ENCODE results near the gene CFH.
"Not testable (repeated sequence)": the region's sequence is repeated elsewhere in the genome, so short reads cannot be mapped to it uniquely, and the experiment has no call there.

Gene CFH

GRCh38 chr1:196669051-196669450 is 17.2 kb downstream of the CFH start:
- no peak for DNase-seq

GRCh38 chr1:196669693-196670092 is 17.9 kb downstream of the CFH start:
- no peak for DNase-seq

- no peak for DNase-seq
Observed at GRCh38 chr1:196674908-196675307, 23.1 kb downstream of the CFH start.

DNA sequence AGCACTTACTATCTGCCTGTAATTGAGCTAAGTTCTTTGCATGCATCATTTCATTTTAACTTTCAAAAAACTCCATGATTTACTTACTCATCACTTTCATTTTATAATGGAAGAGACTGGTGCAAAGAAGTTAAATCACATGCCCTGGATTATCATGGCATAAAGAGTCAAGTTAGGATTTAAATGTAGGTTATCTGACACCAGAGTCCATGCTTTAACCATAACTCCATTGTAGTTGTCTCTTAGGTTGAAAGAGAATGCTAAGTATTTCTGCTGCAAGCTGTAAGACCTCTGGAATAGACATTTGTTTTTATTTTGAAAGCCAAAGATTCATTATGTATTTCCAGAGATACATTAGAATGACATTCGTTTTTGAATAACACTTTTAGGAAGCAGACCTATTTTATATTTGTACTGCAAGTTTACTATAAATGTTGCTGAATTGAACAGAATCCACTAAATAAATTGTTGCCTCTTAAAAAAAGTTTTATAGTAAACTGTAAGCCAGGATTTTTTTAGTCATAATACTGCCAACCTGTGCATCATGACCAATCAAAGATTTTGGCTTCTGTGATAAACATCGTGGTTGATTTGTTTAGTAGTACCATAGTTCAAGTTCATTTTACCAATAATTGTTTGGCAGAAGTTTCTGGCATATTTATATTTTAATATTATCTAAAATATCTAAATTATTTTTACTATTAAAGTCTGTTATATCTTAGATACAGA is 26.1 kb downstream of the CFH start:
- DNase-seq, result no peak

DNA sequence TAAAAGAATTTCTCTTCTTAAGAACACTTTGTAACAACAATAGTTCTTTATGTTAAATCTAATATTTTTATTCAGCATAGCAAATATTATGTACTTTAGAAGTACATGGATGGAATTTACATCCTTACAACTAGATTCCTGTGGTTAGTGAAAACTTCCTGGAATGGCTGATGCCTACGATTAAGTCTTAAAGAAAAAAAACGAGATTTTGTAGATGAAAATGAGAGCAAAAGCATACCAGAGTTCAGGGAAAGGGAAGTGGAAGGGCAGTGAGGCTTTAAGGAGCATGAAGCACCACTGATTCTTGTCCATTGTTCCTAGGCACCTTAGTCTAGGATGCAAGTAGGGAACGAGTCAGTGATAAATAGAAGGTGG is 26.7 kb downstream of the CFH start:
- no peak for DNase-seq

GRCh38 chr1:196680107-196680506 is 28.3 kb downstream of the CFH start:
- no peak for DNase-seq

DNA sequence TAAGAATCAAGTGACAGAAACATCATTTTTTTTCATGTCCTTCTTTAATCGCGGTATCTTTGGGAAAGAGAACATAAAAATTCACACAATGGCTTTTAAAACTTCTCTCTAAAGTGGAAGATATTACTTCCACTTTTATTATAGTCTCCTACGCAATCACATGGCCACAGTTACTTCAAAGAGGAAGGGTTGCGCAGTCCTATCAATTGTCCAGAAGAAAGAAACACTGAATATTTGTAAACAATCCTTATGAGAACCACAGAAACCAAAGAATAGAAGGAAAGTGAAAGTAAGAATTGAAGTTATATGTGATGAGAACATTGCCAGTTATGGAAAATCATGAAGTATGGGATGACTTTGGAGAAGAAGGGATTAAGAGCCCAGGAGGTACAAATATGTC is 32.6 kb downstream of the CFH start:
- DNase-seq, result no peak

GRCh38 chr1:196685506-196685905 is 33.7 kb downstream of the CFH start:
- no peak for DNase-seq

GRCh38 chr1:196689001-196689400 is 37.2 kb downstream of the CFH start:
- DNase-seq, result no peak

DNA sequence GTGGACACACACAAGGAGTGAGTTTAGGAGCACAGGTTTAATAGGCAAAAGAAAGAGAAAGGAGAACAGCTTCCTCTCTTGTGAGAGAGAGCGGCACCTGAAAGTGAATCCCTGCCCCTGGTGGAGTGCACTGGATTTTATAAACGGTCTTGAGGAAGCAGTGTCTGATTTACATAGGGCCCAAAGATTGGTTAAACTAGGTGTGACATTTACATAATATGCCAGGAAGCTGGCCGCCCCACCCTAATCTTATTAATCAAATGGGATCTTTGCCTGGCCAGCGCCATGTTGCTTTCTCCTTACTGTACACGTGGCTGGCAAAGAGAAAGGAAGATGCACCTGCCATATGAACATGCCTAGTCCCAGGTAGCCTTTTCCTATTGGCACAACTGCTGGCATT is 38.7 kb downstream of the CFH start:
- peak; percentile 27 for DNase-seq

DNA sequence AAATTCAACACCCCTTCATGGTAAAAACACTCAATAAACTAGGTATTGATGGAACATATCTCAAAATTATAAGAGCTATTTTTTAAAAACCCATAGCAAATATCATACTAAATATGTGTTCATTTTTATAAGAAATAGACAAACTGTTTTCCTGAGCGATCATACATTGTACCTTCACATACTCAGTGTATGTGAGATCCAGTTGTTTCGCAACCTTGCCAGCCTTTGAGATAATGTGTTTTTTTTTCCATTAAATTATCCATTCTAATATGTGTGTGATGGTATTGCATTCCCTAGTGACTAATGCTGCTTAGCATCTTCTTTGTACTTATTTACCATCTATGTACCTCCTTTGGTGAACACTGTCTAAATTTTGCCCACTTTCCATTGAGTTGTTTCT is 47.1 kb downstream of the CFH start:
- no peak for DNase-seq

- DNase-seq, result no peak
Observed at GRCh38 chr1:196701144-196701543, 49.3 kb downstream of the CFH start.

DNA sequence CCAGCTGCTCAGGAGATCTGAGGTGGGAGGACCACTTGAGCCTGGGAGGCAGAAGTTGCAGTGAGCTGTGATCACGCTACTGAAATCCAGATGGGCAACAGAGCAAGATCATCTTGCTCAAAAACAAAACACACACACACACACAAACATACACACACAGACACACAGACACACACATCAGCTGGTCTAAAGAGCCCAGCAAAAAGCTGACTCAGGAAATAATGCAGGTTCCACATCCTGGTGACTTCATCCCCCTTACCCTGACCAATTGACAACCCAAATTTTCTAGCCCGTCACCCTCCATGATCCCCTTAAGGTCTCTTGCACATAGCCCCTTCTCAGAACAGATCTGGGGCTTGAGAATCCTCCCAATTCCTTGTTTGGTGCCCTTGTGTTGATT is 58.0 kb downstream of the CFH start:
- DNase-seq, result not testable (repeated sequence)

DNA sequence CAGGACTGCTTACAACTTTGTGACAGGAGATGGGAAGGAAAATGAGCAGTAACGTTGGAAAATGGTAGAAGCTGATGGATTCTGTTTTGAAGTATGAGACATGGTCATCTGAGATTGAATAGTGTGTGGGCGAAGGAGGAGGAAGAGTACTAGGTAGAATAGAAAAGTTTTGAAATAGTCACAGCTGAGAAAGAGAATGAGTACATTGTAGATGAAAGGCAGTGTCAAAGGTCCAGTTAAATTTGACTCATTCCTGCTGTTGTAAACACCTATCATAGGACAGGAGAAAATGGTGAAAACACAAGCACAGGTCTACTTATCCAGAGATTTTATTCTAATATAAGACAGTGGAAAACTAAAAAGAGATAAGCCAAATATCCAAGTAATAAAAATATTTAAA is 66.0 kb downstream of the CFH start:
- DNase-seq, result no peak

GRCh38 chr1:196723325-196724185 is 71.7 kb downstream of the CFH start:
- peak; percentile 8 for DNase-seq

GRCh38 chr1:196732526-196732925 is 80.7 kb downstream of the CFH start:
- no peak for DNase-seq

DNA sequence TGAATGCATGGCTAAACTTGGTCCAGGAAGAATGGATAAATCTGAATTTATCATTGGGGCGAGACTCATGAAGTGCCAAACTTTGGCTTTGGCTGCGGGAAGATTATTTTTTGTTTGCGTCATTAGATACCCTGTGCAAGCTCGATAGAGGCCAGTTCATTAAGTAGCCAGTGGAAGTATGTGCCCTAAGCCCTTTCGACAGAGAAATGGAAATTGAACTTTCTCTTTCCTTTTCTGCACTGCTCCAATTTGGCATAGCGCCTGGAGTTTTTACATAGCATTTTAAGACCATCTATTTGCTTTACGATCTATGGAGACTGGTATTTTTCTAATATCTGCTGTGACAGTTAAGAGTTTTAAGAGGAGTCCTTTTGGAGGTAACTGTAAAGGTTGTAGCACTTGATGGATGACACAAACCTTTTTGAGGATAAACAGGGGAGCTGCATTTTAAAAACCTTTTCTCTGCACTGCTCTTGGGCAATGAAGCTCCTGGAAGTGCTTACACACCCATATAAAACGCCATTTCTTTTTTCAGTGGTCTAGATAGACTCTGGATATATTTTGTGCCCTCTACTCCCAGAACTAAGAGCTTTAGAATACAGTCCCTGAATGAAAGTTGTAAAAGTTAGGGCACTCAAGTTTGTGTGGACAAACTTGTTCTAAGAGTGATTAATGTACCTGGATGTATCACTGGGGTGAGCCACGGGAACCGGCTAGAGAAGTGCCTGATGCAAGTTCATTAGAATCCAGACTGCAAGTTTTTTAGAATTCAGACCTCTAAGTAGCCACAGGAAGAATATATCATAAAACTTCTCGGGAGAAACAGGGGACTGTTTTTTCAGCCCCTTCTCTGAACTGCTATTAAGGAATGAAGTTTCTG is 81.5 kb downstream of the CFH start:
- DNase-seq, result no peak

DNA sequence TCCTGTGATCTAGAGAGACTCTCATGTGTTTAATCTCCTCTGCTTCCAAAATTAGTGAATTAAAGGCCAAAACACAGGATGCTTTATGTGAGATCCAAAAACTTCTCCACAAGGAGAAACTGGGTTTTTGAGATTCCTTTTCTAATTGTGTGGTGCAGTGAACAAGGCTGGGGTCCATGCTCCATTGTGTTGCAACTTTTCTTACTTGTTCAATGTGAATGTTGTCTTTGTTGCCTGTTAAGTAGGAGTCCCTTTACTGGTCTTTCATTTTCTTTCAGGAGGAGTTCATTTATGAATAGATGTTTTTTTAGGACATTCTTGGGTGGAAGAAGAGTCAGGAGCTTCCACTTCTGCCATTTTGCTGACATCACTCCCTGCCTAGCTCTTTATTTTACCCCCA is 82.2 kb downstream of the CFH start:
- no peak for DNase-seq

- DNase-seq, result no peak
Observed at GRCh38 chr1:196734460-196734859, 82.6 kb downstream of the CFH start.

- no peak for DNase-seq
Observed at GRCh38 chr1:196738730-196739129, 86.9 kb downstream of the CFH start.

- not testable (repeated sequence) for DNase-seq
Observed at GRCh38 chr1:196743244-196743643, 91.4 kb downstream of the CFH start.

DNA sequence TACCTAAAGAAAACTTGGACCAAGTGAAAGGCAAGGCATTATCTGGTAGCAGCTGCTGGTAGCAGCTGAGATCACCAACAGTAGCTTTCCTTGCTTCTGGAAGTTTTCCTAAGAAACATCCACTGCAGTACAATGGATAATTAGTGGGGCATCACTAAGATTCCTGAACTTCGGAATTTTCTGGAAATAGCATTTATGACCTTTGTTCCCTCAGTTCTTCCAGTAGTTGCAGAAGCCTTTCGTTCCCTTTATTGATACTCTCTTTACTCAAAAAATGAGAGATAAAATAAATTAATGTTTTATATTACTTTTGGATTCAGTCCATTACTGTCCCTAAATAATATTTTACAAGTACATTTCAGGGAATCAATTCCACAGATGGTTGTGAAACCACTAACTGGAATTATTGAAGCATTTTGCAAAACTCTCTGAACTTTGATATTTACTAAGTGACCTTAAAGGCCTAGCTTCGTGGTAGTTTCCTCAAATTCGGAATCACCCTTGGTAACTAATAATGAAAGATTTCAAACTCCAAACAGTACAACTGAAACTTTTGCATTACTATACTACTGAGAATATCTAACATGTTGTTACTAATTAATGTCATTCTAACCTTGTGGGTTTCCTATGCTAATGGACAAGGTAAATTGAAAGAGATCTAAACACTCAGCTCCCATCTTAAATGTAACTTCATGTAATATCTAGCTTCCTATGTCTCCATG is 113.3 kb downstream of the CFH start:
- not testable (repeated sequence) for DNase-seq

DNA sequence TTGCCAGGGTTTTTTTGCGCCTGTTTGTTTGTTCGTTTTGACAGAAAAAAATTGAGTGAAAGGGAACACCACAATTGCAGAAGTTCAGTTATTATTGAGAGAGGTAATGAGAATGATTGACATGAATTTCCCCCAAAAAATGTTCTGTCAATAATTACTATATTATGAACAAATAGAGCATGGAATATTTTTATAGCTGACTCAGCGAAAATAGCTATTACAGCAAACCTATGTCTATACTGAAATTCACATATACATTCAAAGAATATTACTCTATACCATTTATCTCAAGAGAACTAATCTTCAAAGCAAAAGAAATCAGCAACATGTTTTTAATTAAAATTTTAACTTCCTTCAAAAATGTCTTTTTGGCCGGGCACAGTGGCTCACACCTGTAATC is 118.0 kb downstream of the CFH start:
- not testable (repeated sequence) for DNase-seq
